Embryonic facial prominence (tissue), 1 donor: ENCODE data around the gene RBMS1.
A peak's percentile ranks its signal among the peaks of the same experiment; 100 is the strongest.

Experiments
- DNase-seq: peaks from one replicate; pipeline ENCODE4 v3.0.0-alpha.2; 2016; ENCODE audit errors: extremely low spot score

The RBMS1 gene

GRCh38 chr2:160411167-160411566 lies 82.4 kb downstream of the RBMS1 start:
- no peak for DNase-seq

GRCh38 chr2:160409480-160409879 lies 84.1 kb downstream of the RBMS1 start:
- no peak for DNase-seq

DNA sequence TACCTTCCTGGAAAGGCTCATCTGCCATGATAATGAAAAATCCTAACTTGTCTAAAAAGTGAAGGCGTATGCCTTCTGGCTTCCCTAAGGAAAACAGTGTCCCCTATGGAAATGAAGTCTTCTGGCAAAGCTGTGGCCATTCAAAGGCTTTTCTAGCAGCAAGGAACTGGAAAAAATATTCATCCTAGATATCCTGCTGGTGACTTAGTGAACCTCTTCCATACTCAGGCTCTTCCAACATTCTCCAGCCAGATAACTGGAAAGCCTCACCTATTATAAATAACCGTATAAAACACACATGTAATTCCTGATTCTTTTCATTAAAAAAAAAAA lies 84.7 kb downstream of the RBMS1 start:
- DNase-seq, result no peak

GRCh38 chr2:160408173-160408958 lies 85.2 kb downstream of the RBMS1 start:
- DNase-seq, result no peak

GRCh38 chr2:160407393-160408172 lies 86.0 kb downstream of the RBMS1 start:
- peak; percentile 71 for DNase-seq

DNA sequence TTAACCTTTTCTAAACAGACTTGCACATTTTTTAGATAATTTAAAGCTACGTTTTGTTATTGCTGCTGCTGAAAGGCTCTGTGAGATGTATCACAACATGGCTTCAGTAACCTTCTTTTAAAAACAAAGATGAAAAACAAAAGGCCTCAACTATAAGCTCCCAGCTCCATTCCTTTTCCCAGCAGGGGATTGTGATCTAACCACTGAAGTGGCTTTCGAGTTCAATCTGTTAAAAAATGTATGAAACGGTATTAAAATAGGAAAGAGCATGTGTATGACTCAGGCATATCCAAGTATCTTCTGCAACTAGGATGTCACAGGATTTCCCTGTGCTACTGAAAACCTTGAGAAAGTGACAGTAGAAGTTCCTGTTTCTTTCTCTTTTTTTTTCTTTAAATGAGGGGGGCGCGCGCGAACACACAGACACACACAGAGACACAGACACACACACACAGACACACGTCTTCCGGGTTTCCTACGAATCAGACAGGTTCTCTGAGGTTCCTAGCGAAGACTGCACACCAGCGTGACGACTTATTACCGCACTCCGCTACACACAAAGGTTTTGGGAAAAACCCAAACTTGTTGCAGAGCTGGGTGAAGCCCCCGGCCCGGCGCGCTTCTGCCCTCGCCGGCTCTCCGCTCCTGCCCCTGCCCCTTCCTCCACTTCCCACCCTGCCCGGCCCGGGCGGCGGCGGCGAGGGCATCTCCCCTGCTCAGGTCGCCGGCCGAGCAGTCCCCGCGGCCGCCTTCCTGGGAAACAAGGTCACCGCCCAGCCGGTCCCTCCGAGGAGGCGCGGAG lies 86.8 kb downstream of the RBMS1 start:
- no peak for DNase-seq

DNA sequence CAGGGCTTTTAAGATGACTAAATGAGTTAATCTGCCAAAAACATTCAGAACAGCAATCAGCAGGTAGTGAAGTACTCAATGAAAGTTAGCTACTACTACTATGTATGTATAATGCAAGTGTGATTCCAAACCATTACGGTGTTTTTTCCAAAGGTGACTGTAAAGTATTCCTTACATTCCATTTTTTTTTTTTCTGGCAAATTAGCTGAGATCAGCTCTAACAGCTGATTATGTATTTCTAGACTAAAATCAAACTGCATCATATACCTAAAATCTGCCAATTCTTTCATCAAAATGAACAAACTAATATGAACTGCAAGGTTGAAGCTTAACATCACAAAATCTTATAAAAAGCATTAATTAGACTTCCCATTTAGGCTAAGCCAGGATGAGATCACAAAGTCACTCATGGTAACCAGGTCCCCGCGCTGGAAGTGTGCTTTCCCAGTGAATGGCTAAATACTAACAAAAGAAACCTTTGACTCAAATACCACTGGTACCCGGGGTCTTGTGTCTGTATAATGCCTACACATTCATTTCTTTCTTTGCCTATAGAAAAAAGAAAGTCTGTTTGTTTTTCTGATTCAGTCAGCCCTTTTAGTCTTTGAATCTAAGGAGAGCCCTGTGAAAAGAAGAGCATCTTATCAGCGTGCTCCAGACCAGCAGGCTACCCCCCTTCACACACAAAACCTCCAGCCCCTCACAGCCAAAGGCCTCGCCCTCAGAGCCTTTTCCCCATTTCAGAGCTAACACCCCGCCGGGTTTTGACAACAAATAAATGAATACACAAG lies 88.3 kb downstream of the RBMS1 start:
- no peak for DNase-seq

- DNase-seq, result no peak
Observed at GRCh38 chr2:160402997-160403979, 90.3 kb downstream of the RBMS1 start.

DNA sequence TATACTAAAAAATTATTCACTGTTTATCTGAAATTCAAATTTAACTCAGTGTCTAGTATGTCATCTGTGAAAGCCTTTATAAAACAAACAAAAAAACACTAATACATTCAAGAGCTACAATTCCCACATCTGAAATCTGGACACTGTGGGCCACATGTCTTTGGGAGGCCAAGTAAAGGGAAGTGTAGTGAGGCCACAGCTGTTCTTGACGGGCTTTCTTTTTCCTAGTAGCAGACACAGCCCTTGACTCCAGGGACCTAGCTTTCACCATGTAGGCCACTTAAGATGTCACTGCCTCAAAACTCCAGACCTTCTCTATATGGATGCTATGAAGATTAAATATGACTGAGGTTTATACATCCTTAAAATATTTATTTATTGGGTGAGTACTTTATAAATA lies 91.1 kb downstream of the RBMS1 start:
- DNase-seq, result no peak

- no peak for DNase-seq
Observed at GRCh38 chr2:160401895-160402294, 91.7 kb downstream of the RBMS1 start.

- no peak for DNase-seq
Observed at GRCh38 chr2:160399880-160400279, 93.7 kb downstream of the RBMS1 start.

DNA sequence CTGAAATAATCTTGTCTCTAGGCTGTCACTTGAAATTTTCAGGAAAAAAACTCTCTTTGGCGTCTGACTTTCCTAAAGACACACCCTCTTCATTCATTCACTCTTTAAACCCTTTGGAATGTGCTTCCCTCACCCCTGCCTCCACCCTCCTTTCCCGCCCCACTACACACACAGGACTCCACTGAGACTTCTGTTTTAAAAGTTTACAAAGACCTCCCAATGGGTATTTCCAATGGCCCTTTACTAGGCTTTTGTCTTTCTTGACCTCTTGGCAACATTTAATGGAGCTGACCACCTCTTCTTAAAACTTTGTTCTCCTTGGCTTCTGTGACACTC lies 96.1 kb downstream of the RBMS1 start:
- no peak for DNase-seq

GRCh38 chr2:160394153-160394552 lies 99.5 kb downstream of the RBMS1 start:
- DNase-seq, result no peak

- no peak for DNase-seq
Observed at GRCh38 chr2:160392201-160392600, 101.4 kb downstream of the RBMS1 start.

- no peak for DNase-seq
Observed at GRCh38 chr2:160390544-160391455, 102.8 kb downstream of the RBMS1 start.

GRCh38 chr2:160389875-160390274 lies 103.7 kb downstream of the RBMS1 start:
- DNase-seq, result no peak

GRCh38 chr2:160388464-160389263 lies 104.9 kb downstream of the RBMS1 start:
- DNase-seq, result no peak

DNA sequence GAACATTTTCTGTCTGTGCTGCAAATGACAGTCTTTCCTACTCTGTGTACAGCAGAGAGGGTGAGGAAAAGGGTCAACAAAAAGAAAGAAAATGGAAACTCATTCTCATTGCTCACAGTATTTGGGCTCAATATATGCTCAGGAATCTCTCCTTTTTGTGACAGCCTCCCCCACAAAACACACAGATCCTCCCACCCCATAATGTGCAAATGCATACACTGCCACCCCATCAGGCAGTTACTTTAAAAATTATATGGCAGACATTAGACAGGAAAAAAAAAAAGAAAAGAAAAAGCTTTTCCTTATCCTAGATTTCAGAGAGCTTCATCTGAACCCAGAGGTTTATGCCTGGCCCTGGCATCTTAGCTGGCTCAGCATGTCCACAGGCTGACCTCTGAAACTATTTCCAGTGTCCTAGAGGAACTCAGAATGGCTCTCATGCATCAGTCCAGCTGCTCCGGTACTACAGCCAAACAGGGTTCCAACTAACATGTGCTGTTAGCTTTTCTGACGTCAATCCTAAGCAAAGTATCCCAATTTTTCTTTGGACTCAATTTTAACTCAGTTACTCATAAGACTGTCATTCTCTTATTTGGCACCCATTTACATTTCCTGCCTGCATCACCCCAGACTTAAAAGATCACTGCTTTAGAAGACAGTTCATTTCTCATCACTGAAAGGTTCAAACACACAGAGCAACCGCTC lies 105.9 kb downstream of the RBMS1 start:
- no peak for DNase-seq
